Activated T-cell treated with anti-CD3 and anti-CD28 coated beads, Interleukin-2, amount 50 U/mL, for 72 hours (primary cell): ENCODE results near the gene KRTCAP2. TPM values are rescaled to one million over a fixed set of nuclear protein-coding genes. Genes with fewer than 3 reads are reported as not detected.
"Not testable (repeated sequence)": the region's sequence is repeated elsewhere in the genome, so short reads cannot be mapped to it uniquely, and the experiment has no call there.

Source experiments
- ATAC-seq, 2 donors: fragments of 150-1000 bp; cut with Tn5 transposase; replicated peaks in 1 of 2; 2 replicates each; pipeline ENCODE4 v1.10.0; 2021; ENCODE audit warnings: moderate library complexity in 2 of 2, mild to moderate bottlenecking in 1 of 2
- DNase-seq, 2 donors: peaks; one replicate each; pipeline ENCODE4 v3.0.0; 2021 to 2022; ENCODE audit warnings: mixed read lengths in 1 of 2
- H3K27ac Mint-ChIP-seq: one replicate; pipeline ENCODE4 v1.8.0; 2022; ENCODE audit warnings: mild to moderate bottlenecking, moderate library complexity, mixed read lengths
- H3K27me3 Mint-ChIP-seq: one replicate; pipeline ENCODE4 v1.8.0; 2022; ENCODE audit warnings: low read depth, mixed read lengths
- H3K36me3 Mint-ChIP-seq, 2 donors: one replicate each; pipeline ENCODE4 v1.8.0; 2022; ENCODE audit warnings: mixed read lengths in 2 of 2, mild to moderate bottlenecking in 1 of 2; ENCODE audit not compliant: insufficient read depth in 2 of 2
- H3K4me1 Mint-ChIP-seq: one replicate; pipeline ENCODE4 v1.8.0; 2022; ENCODE audit warnings: low read depth, mixed read lengths
- H3K4me3 Mint-ChIP-seq, 2 donors: one replicate each; pipeline ENCODE4 v1.8.0; 2022; ENCODE audit warnings: mild to moderate bottlenecking in 2 of 2, mixed read lengths in 2 of 2, moderate library complexity in 2 of 2
- H3K9me3 Mint-ChIP-seq, 2 donors: one replicate each; pipeline ENCODE4 v1.8.0; 2022; ENCODE audit warnings: mixed read lengths in 2 of 2
- total RNA-seq, 2 donors: library from RNA; stranded (reverse); gene quantifications; one replicate each; pipeline ENCODE4 v1.2.3, GENCODE V29; 2022

KRTCAP2 gene
- total RNA-seq, 2 donors from 2014 or later, result 199 to 203 TPM

DNA sequence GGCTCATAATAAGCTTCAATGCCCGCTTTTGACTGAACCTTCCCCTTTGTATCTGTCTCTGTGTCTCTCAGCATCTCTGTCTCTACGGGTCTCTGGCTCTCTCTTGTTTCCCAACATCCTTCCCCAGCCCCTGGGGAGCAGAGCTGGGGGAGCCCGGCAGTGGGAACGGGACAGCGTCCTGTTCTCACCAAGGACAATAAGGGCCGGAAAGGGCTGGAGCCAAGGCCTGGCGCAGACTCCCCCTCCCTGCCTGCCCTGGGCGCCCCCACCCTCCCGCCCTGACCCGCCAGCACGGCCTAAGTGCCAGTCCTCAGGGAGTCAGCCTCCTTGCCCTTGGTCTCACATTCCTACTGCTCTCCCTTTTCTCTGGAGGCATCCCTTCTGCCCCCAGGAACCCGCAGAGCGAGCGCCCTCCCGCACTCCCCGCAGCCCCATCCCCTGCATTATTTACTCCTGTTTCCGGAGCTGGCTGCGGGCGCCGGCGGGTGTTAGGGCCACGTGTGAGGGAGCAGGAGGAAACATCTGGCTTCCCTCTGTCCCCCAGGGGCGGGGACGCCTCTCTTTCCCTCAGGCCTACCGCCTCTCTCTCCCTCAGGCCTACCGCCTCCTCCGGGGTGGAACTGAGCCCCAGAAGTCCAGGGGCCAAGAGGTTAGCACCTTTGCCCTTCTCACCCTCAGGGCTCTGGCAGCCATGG lies 6.5 kb downstream of the KRTCAP2 start:
- DNase-seq, result no peak
- H3K27me3 Mint-ChIP-seq, result no peaks in the 10 kb centered on the region
- H3K4me1 Mint-ChIP-seq, result peaks cover 34% of the 10 kb centered on the region
- no peaks in the 10 kb centered on the region for H3K9me3 Mint-ChIP-seq
- peaks cover 3 to 8% of the 10 kb centered on the region in 2 donors for H3K36me3 Mint-ChIP-seq
- ATAC-seq, result peak in 1 of 2 donors; percentile 2
- peak overlapping the region; percentile 78 to 84 for H3K4me3 Mint-ChIP-seq
- no peak overlapping the region for H3K27ac Mint-ChIP-seq

DNA sequence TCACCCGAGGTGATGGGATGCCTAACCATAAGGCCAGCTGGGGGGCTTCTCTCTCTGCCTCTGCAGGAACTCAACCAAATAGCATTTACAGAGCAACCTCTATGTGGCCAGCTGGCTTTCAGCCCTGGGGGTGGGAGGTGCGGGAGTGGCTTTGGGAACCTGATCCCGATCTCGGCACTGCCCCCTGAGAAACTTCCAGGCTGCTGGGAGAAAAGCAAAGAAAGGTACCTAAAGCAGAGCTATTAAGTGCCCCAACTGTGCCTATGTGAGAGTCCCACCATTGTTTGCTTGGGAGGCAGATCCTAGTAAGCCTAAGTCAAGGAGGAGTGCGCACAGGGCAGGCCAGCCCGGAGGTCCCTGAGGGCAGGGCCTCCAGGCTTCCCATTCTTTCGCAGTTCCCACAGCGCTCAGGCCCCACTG lies 7.0 kb downstream of the KRTCAP2 start:
- peaks cover 28% of the 10 kb centered on the region for H3K4me1 Mint-ChIP-seq
- H3K9me3 Mint-ChIP-seq, result no peaks in the 10 kb centered on the region
- no peaks in the 10 kb centered on the region for H3K27me3 Mint-ChIP-seq
- DNase-seq, result no peak
- ATAC-seq, result no peak
- no peak overlapping the region for H3K4me3 Mint-ChIP-seq
- H3K27ac Mint-ChIP-seq, result no peak overlapping the region
- peaks cover 3 to 8% of the 10 kb centered on the region in 2 donors for H3K36me3 Mint-ChIP-seq

DNA sequence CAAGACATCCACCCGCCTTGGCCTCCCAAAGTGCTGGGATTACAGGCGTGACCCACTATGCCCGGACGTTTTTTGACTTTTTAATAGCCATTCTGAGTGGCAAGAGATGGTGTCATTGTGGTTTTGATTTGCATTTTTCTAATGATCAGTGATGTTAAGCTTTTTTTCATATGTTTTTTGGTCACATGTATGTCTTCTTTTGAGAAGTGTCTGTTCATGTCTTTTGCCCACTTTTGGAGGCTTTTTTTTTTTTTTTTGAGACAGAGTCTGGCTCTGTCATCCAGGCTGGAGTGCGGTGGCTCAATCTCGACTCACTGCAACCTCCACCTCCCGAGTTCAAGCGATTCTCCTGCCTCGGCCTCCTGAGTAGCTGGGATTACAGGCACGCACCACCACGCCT lies 8.5 kb downstream of the KRTCAP2 start:
- peaks cover 24% of the 10 kb centered on the region for H3K4me1 Mint-ChIP-seq
- ATAC-seq, H3K36me3 Mint-ChIP-seq, H3K27ac Mint-ChIP-seq, DNase-seq, H3K4me3 Mint-ChIP-seq, H3K9me3 Mint-ChIP-seq, H3K27me3 Mint-ChIP-seq: not testable (repeated sequence)

DNA sequence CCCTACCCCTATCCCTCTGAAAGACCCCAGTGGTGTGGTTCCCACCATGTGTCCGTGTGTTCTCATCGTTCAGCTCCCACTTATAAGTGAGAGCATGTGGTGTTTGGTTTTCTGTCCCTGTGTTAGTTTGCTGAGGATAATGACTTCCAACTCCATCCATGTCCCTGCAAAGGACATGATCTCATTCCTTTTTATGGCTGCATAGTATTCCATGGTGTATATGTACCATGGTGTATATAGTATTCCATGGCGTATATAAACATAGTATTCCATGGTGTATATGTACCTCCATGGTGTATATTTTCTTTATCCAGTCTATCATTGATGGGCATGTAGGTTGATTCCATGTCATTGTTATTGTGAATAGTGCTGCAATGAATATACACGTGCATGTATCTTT lies 9.3 kb downstream of the KRTCAP2 start:
- not testable (repeated sequence) for H3K27me3 Mint-ChIP-seq, H3K9me3 Mint-ChIP-seq, DNase-seq, ATAC-seq, H3K4me3 Mint-ChIP-seq, H3K27ac Mint-ChIP-seq, H3K36me3 Mint-ChIP-seq
- peaks cover 17% of the 10 kb centered on the region for H3K4me1 Mint-ChIP-seq

DNA sequence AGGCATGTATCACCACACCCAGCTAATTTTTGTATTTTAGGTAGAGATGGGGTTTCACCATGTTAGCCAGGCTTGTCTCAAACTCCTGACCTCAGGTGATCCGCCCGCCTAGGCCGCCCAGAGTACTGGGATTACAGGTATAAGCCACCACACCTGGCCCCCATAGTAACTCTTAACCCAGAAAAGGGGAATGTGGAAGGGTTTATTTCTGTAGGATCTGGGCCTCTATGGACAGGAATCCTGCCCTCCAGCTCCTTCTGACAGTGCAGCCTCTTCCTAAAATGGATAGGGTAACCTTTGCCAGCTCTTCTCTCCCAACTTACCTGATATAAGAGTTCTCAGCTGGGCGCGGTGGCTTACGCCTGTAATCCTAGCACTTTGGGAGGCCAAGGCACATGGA lies 10.5 kb downstream of the KRTCAP2 start:
- H3K27me3 Mint-ChIP-seq, DNase-seq, H3K36me3 Mint-ChIP-seq, ATAC-seq, H3K4me3 Mint-ChIP-seq, H3K27ac Mint-ChIP-seq, H3K9me3 Mint-ChIP-seq: not testable (repeated sequence)
- H3K4me1 Mint-ChIP-seq, result peaks cover 10% of the 10 kb centered on the region

DNA sequence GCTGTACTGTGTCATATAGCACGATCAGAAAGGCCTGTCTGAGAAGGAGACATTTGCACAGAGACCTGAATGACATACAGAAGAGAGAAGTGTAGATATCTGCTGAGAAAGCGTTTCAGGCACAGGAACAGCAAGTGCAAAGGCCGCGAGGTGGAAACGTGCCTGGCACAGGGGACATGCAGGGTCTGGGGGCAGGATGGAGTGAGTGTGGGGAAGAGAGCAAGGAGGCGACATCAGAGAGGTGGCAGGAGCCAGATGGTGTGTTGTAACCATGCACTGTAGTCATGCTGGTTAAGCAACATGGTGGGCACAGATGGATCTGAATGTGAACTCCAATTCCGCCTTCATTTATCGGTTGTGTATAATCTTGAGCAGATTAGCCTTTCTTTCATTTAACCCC lies 13.0 kb downstream of the KRTCAP2 start:
- H3K27ac Mint-ChIP-seq, result no peak overlapping the region
- no peaks in the 10 kb centered on the region for H3K36me3 Mint-ChIP-seq
- no peak overlapping the region for H3K4me3 Mint-ChIP-seq
- DNase-seq, result no peak
- H3K27me3 Mint-ChIP-seq, result no peaks in the 10 kb centered on the region
- H3K4me1 Mint-ChIP-seq, result no peaks in the 10 kb centered on the region
- peaks cover 0 to 2% of the 10 kb centered on the region in 2 donors for H3K9me3 Mint-ChIP-seq
- no peak for ATAC-seq

DNA sequence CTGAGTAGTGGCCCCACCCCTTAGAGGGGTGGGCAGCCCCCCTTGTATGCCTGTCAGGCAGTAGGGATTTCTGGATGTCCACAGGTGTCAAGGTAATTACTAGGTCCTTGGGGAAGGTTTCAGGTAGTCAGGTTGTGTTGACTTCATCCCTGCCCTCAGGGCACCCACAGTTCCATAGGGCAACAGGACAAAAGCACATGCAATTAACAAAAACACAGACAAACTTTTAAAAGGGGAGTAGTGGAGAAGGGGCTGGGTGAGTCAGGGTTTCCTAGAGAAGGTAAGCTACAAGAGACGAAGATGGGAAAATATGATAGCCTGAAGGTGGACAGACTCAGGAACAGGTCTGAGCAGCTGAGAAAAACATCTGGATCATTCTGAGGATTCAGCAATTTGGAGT lies 14.1 kb downstream of the KRTCAP2 start:
- Mint-ChIP-seq H3K27ac (no peak overlapping the region), H3K9me3 (peaks cover 0 to 2% of the 10 kb centered on the region in 2 donors), H3K4me3 (no peak overlapping the region), H3K4me1 (no peaks in the 10 kb centered on the region), H3K36me3 (no peaks in the 10 kb centered on the region), H3K27me3 (no peaks in the 10 kb centered on the region)
- ATAC-seq (no peak), DNase-seq (no peak)

DNA sequence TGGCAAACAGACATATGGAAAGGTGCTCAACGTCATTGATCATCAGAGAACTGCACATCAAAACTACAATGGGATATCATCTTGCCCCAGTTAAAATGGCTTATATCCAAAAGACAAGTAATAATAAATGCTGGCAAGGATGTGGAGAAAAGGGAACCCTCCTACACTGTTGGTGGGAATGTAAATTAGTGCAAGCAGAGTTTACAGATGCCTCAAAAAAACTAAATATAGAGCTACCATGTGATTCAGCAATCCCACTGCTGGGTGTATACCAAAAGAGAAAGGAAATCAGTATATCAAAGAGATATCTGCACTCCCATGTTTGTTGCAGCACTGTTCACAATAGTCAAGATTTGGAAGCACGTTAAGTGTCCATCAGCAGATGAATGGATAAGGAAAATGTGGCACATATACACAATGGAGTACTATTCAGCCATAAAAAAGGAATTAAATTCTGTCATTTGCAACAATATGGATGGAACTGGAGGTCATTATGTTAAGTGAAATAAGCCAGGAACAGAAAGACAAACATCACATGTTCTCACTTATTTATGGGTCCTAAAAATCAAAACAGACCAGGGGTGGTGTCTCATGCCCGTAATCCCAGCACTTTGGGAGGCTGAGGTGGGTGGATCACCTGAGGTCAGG lies 17.0 kb downstream of the KRTCAP2 start:
- not testable (repeated sequence) for H3K36me3 Mint-ChIP-seq, ATAC-seq, H3K27me3 Mint-ChIP-seq, DNase-seq, H3K27ac Mint-ChIP-seq, H3K4me1 Mint-ChIP-seq, H3K4me3 Mint-ChIP-seq, H3K9me3 Mint-ChIP-seq

DNA sequence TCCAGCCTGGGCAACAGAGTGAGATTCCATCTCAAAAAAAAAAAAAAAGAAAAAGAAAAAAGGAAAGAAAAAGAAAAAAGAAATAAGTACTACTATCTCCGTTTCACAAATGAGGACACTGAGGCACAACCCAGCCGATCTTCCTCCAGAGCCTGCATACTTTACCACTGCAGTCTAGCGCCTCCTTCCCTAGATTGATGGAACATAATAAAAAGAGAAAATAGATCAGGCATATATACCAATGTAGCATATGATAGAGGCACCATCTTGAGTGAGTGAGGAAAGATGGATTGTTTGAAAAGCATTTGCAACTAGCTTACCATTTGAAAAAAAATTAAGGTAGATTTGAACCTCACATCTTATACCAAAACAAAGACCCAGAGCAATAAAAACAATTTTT lies 27.6 kb downstream of the KRTCAP2 start:
- Mint-ChIP-seq H3K27me3 (peaks cover 6% of the 10 kb centered on the region), H3K9me3 (no peaks in the 10 kb centered on the region), H3K27ac (no peak overlapping the region), H3K36me3 (no peaks in the 10 kb centered on the region), H3K4me1 (peaks cover 8% of the 10 kb centered on the region), H3K4me3 (no peak overlapping the region)
- DNase-seq (no peak), ATAC-seq (no peak)

DNA sequence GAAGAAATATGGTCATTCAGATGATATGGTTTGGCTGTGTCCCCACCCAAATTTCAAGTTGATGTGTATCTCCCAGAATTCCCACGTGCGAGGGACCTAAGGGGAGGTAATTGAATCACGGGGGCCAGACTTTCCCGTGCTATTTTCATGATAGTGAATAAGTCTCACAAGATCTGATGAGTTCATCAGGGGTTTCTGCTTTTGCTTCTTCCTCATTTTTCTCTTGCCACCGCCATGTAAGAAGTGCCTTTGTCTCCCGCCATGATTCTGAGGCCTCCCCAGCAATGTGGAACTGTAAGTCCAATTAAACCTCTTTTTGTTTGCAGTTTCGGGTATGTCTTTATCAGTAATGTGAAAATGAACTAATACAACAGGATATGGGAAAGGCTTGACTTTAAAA lies 31.4 kb downstream of the KRTCAP2 start:
- Mint-ChIP-seq H3K4me3 (no peak overlapping the region), H3K36me3 (peaks cover 0 to 5% of the 10 kb centered on the region in 2 donors), H3K4me1 (peaks cover 35% of the 10 kb centered on the region), H3K27me3 (peaks cover 6% of the 10 kb centered on the region), H3K9me3 (no peaks in the 10 kb centered on the region), H3K27ac (no peak overlapping the region)
- DNase-seq (no peak), ATAC-seq (no peak)

DNA sequence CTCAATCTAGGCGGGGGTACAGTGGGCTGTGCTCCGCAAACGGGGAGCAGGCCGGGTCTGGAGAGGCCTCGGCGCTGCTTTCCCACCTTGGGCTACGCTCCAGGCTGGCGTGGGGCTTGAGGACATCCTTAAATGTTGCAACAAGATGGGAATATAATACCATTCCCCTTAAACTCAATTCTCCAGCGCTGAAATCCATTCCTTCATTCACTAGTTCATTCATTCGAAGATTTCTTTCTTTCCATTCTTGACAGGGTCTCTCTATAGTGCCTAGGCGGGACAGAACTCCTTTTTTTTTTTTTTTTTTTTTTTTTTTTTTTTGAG lies 32.5 kb downstream of the KRTCAP2 start:
- Mint-ChIP-seq H3K9me3 (no peaks in the 10 kb centered on the region), H3K27me3 (peaks cover 4% of the 10 kb centered on the region), H3K36me3 (peaks cover 1 to 7% of the 10 kb centered on the region in 2 donors), H3K4me1 (peaks cover 40% of the 10 kb centered on the region), H3K4me3 (peak overlapping the region; percentile 75 to 90), H3K27ac (peak overlapping the region; percentile 42)
- no peak for DNase-seq
- ATAC-seq, result no peak

DNA sequence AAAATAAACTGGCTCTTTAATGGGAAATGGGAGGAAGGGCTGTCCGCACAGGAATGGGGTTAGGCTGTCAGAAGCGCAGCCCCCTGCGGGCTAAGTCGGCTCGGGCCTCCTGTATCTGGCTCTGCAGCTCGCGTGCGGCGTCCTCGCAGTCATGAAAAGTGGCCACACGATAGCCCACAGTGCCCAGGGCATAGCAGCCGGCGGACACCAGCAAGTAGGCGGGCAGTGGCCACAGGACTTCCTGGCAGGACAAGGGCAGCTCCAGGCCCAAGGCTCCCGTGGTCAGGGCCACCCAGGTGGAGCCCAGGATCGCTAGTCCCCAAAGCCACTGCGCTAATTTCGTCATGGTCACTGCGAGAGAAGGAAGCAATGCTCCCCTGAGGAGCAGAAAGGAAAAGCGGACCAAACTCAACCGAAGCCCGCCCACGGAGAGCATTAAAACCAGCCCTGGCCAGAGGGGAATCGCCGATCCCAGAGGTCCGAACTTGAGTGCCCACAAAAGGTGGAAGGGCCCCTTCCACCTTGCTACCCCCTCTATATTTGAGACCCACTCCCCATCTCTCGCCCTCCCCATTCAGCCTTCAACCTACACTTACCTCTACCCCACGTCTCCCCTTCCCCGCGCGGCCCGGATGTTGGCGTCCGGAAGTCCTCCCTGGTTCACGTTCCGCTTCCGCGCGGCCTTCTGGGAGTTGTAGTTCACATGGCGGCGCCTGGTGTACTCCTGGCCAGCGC lies 33.0 kb downstream of the KRTCAP2 start, which contains the start of gene DPM3:
TSS of gene DPM3 (minus strand) at position 637 of the 735 bp plus-strand sequence. CDS start at position 346, 291 bp downstream.
- DNase-seq (peak; percentile 91 to 93), ATAC-seq (peak; percentile 78 to 79)
- peaks cover 43% of the 10 kb centered on the region for H3K4me1 Mint-ChIP-seq
- H3K27ac Mint-ChIP-seq, result peak within 1 kb of the TSS; percentile 85
- no peaks in the 10 kb centered on the region for H3K27me3 Mint-ChIP-seq
- peaks cover 6 to 10% of the 10 kb centered on the region in 2 donors for H3K36me3 Mint-ChIP-seq
- H3K9me3 Mint-ChIP-seq, result no peaks in the 10 kb centered on the region
- H3K4me3 Mint-ChIP-seq, result peak within 1 kb of the TSS; percentile 75 to 90

DNA sequence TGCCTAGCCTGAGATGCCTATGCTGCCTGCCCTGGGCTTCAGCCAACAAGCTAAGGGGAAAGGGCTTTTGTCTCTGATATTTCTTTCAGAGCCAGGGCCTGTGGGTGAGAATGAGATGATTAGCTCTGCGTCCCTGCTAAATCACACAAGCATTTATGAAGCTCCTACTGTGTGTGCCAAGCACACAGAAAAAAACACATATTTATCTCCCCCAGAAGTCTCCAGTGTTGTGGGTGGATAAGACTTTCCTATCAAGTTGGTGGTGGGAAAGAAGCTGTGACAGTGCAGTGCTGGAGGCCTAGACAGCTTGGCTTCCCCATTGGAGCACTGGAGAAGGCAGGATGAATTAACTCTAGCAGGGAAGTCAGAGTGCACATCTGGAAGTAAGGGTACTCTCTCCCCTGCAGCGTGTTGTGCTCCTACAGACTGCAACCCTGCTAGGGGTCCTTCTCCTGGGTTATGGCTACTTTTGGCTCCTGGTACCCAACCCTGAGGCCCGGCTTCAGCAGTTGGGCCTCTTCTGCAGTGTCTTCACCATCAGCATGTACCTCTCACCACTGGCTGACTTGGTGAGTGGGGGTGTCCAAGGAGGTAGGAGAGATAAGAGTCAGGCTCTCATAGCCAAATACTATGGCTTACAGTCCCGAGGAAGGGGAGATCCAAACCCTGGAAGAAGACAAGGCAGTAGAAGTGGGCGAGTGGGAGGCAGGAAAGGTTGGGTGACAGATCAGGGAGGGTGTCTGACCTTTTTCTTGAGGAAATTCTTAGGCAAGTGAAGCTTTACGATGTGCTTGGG lies 35.8 kb downstream of the KRTCAP2 start:
- no peak for ATAC-seq

More for the DNA sequence above, 35.8 kb downstream of the KRTCAP2 start:
- peak overlapping the region; percentile 92 for H3K4me3 Mint-ChIP-seq
- no peak for DNase-seq
- H3K9me3 Mint-ChIP-seq, result no peaks in the 10 kb centered on the region
- H3K4me1 Mint-ChIP-seq, result peaks cover 49% of the 10 kb centered on the region
- peak overlapping the region; percentile 97 for H3K27ac Mint-ChIP-seq
- peaks cover 7 to 10% of the 10 kb centered on the region in 2 donors for H3K36me3 Mint-ChIP-seq
- H3K27me3 Mint-ChIP-seq, result no peaks in the 10 kb centered on the region
